Measurements from ENCODE around the gene OPRL1. TPM values are rescaled to one million over a fixed set of nuclear protein-coding genes. Genes with fewer than 3 reads are reported as not detected.

Gene OPRL1
- total and polyA plus RNA-seq, 2 of the 8 experiments (the other 6 are each of a cell fraction or from before 2014, with no cell fraction given) = 0.63 to 0.98 TPM

DNA sequence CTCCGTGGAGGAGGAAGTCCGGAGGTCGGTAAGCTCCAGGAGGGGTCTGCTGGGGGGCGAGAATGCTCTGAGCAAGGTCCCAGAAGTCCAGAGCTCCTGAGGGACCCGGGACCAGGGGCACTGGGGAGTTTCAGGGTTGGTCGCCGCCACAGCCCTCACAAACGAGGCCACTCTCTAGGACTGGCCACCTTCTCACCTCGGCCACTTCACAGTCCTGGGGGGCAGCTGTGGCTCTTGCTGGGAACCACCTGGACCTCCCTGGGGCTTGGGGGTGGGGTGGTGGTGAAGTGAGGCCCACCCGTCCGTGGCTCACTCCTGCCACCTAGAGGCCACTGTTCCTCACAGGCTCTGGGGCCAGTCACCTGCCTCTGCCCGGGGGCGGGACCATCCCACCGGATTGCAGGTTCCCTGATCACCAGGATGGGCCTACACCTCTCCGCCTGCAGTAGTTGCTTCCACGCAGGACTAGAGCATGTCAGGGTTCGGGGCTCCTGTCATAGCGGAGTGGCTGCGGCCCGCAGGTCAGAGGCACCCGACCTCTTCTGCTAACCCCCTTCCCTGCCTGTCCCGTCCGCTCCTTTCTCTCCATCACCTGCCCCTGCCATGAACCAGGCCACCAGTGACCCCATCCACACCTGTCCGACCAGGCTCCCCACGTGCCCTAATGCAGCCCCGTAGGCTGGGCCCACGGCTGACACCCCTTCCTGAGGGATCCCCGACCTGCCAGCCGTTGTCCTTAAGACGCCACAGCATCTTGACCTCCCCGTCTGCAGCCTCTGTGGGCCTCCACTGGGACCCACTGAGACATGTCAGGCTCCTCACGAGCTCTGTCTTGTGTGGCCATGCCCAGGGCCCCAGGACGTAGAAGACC, 22.0 kb upstream of the OPRL1 start:
- Histone ChIP-seq H2AK5ac (ENCODE audit: low read depth, low read length) (no peak overlapping the region), H3K56ac (replicated peaks; ENCODE audit: insufficient read length, low read depth, low read length) (no peak overlapping the region), H3K9me3 (ENCODE audit: insufficient read depth in 2 of 2, low read depth in 1 of 2, low read length in 1 of 2) (no peaks in the 10 kb centered on the region), H3K4me2 (ENCODE audit: insufficient read depth in 1 of 2, low read depth in 2 of 2, low read length in 2 of 2) (peak overlapping the region in 1 of 2 experiments; percentile 57; a peak in 1 of 4 replicates), H3K14ac (ENCODE audit: insufficient read length) (no peak overlapping the region), H3K4ac (replicated peaks; ENCODE audit: insufficient read length, low read depth, low read length) (peak overlapping the region; percentile 93), H3K9ac (replicated peaks in 1 of 4; ENCODE audit: extremely low read depth in 1 of 4, low read depth in 3 of 4, low read length in 3 of 4) (no peak overlapping the region), H4K20me1 (replicated peaks in 1 of 2; ENCODE audit: control insufficient read depth in 1 of 2, insufficient read depth in 2 of 2, low read length in 2 of 2) (no peaks in the 10 kb centered on the region), H2BK15ac (ENCODE audit: low read length) (peak overlapping the region; percentile 98; the same call in 1 of the 2 replicates), H3K27me3 (replicated peaks in 1 of 4; ENCODE audit: control insufficient read depth in 3 of 4, extremely low read depth in 1 of 4, insufficient read depth in 3 of 4, low read length in 3 of 4) (peaks cover 0 to 5% (median 2%) of the 10 kb centered on the region in 4 experiments; a peak in 2 of 7 replicates), H2AFZ (ENCODE audit: low read length) (no peak overlapping the region), H3K18ac (ENCODE audit: extremely low read depth, low read length) (peak overlapping the region; percentile 62; the same call in 1 of the 2 replicates), H3K23me2 (ENCODE audit: low read depth, low read length) (no peaks in the 10 kb centered on the region; the same call in 1 of the 2 replicates), H3K79me2 (ENCODE audit: control insufficient read depth in 1 of 2, insufficient read depth in 2 of 2, low read length in 2 of 2) (no peaks in the 10 kb centered on the region), H3K23ac (ENCODE audit: insufficient read length) (no peak overlapping the region), H3K36me3 (ENCODE audit: control insufficient read depth in 2 of 4, insufficient read depth in 4 of 4, low read length in 3 of 4) (no peaks in the 10 kb centered on the region), H4K5ac (ENCODE audit: insufficient read length, low read depth, low read length) (no peak overlapping the region), H4K8ac (ENCODE audit: extremely low read depth, insufficient read depth, low read length) (peak overlapping the region; percentile 88), H3K27ac (ENCODE audit: low read depth, low read length) (no peak overlapping the region), H3K79me1 (ENCODE audit: low read depth, low read length) (no peaks in the 10 kb centered on the region), H3K4me3 (ENCODE audit: extremely low read depth in 1 of 4, insufficient read depth in 2 of 4, low read depth in 3 of 4, low read length in 4 of 4) (peak overlapping the region in 1 of 4 experiments; percentile 7; a peak in 1 of 8 replicates), H2BK12ac (ENCODE audit: low read depth, low read length) (no peak overlapping the region; the same call in 1 of the 2 replicates), H2BK5ac (ENCODE audit: low read depth, low read length) (0 out of 2 replicates have a peak overlapping the region, but pooled peaks have one; percentile 19), H3K4me1 (replicated peaks in 1 of 4; ENCODE audit: control insufficient read depth in 3 of 4, insufficient read depth in 4 of 4, low read length in 3 of 4) (peaks cover 0 to 22% (median 14%) of the 10 kb centered on the region in 4 experiments; a peak in 6 of 7 replicates), H2BK120ac (replicated peaks; ENCODE audit: low read depth, low read length) (no peak overlapping the region), H4K91ac (replicated peaks; ENCODE audit: insufficient read length, low read length) (no peak overlapping the region), H2BK20ac (ENCODE audit: low read length) (no peak overlapping the region; the same call in 1 of the 2 replicates)
- FAIRE-seq = no peak
- peak in 1 of 2 experiments; percentile 98 for DNase-seq (ENCODE audit: low read depth in 1 of 2, low spot score in 2 of 2)
- ChIA-PET POLR2A (ENCODE audit: partially characterized antibody) (interaction anchor here (1.7 to 1.8 kb wide), 2 partner anchors 13 to 18 kb away, joined by 8 to 9 read pairs; no protein-coding TSS in a partner anchor), CTCF (ENCODE audit: partially characterized antibody) (interaction anchor here (0.6 to 15.0 kb wide), 21 partner anchors 8 to 519 kb away, joined by 3 to 139 read pairs (median 4); partner anchors contain the start of genes C20orf204, LKAAEAR1, OPRL1 and RGS19)
- WGBS, 2 experiments (ENCODE audit: extremely low coverage in 1 of 2, insufficient coverage in 1 of 2, insufficient read length in 1 of 2, insufficient replicate concordance in 2 of 2, low coverage in 1 of 2, low lambda C conversion rate in 2 of 2, missing lambda C conversion rate in 1 of 2) = 40% methylated on average over 30 of the region's 33 CpGs; no CpG with 5 or more reads in 1 of the 2 experiments
- no peak for TF ChIP-seq EZH2 (IDR thresholded peaks at IDR 0.05; ENCODE audit: low read depth, low read length, severe bottlenecking)
- no peak; the same call in 1 of the 2 replicates for TF ChIP-seq CREB1 (IDR thresholded peaks at IDR 0.05)
- no peak for TF ChIP-seq ZNF274 (IDR thresholded peaks at IDR 0.05; ENCODE audit: borderline replicate concordance, extremely low read depth, low read length)
- TF ChIP-seq SP4 (IDR thresholded peaks at IDR 0.05; ENCODE audit: low read length) = no peak
- TF ChIP-seq TCF12 (IDR thresholded peaks at IDR 0.05; ENCODE audit: low read depth, low read length) = 0 out of 2 replicates have a peak, but pooled peaks have one; percentile 54
- TF ChIP-seq EP300 (IDR thresholded peaks at IDR 0.05; ENCODE audit: borderline replicate concordance in 1 of 2, low read depth in 2 of 2, low read length in 2 of 2) = peak in 1 of 2 experiments; percentile 4; a peak in 1 of 3 replicates
- no peak for TF ChIP-seq JUN (IDR thresholded peaks at IDR 0.05; ENCODE audit: low read depth, low read length)
- TF ChIP-seq POU5F1 (IDR thresholded peaks at IDR 0.05; ENCODE audit: low read depth, low read length) = no peak
- no peak for TF ChIP-seq NRF1 (IDR thresholded peaks at IDR 0.05; ENCODE audit: low read depth, low read length)
- no peak for TF ChIP-seq BCL11A (IDR thresholded peaks at IDR 0.05; ENCODE audit: low read depth in 2 of 2, low read length in 2 of 2)
